IPS DF 19.7 (cell line): Measurements from ENCODE around the gene UBE2QL1.

ENCODE experiments used
- DNase-seq: peaks from one replicate; pipeline ENCODE4 v3.0.0-alpha.2; 2013; ENCODE audit warnings: low read depth, low spot score

Gene UBE2QL1

GRCh38 chr5:6454628-6455053, 6.0 kb downstream of the UBE2QL1 start:
- DNase-seq, result no peak

GRCh38 chr5:6455571-6456200, 7.0 kb downstream of the UBE2QL1 start:
- no peak for DNase-seq

GRCh38 chr5:6456766-6457370, 8.2 kb downstream of the UBE2QL1 start:
- no peak for DNase-seq

- no peak for DNase-seq
Measured at GRCh38 chr5:6457592-6457991, 8.9 kb downstream of the UBE2QL1 start.

GRCh38 chr5:6458833-6459232, 10.2 kb downstream of the UBE2QL1 start:
- no peak for DNase-seq

GRCh38 chr5:6459896-6460295, 11.2 kb downstream of the UBE2QL1 start:
- DNase-seq, result no peak

GRCh38 chr5:6461006-6461405, 12.3 kb downstream of the UBE2QL1 start:
- no peak for DNase-seq

GRCh38 chr5:6461793-6462650, 13.4 kb downstream of the UBE2QL1 start:
- no peak for DNase-seq

GRCh38 chr5:6462671-6463070, 14.0 kb downstream of the UBE2QL1 start:
- DNase-seq, result no peak

- DNase-seq, result no peak
Measured at GRCh38 chr5:6464441-6464840, 15.8 kb downstream of the UBE2QL1 start.

GRCh38 chr5:6465831-6466790, 17.5 kb downstream of the UBE2QL1 start:
- DNase-seq, result no peak

- DNase-seq, result no peak
Measured at GRCh38 chr5:6466975-6467567, 18.4 kb downstream of the UBE2QL1 start.

GRCh38 chr5:6467591-6467990, 18.9 kb downstream of the UBE2QL1 start:
- DNase-seq, result no peak

- DNase-seq, result no peak
Measured at GRCh38 chr5:6468104-6468503, 19.4 kb downstream of the UBE2QL1 start.

- DNase-seq, result no peak
Measured at GRCh38 chr5:6468870-6469269, 20.2 kb downstream of the UBE2QL1 start.

GRCh38 chr5:6469836-6470235, 21.2 kb downstream of the UBE2QL1 start:
- no peak for DNase-seq

GRCh38 chr5:6470672-6471071, 22.0 kb downstream of the UBE2QL1 start:
- DNase-seq, result no peak

GRCh38 chr5:6471252-6471651, 22.6 kb downstream of the UBE2QL1 start:
- DNase-seq, result no peak

- DNase-seq, result no peak
Measured at GRCh38 chr5:6472792-6473191, 24.1 kb downstream of the UBE2QL1 start.

GRCh38 chr5:6473284-6473683, 24.6 kb downstream of the UBE2QL1 start:
- no peak for DNase-seq
